Measurements from ENCODE around the gene COL1A1.

COL1A1 gene

DNA sequence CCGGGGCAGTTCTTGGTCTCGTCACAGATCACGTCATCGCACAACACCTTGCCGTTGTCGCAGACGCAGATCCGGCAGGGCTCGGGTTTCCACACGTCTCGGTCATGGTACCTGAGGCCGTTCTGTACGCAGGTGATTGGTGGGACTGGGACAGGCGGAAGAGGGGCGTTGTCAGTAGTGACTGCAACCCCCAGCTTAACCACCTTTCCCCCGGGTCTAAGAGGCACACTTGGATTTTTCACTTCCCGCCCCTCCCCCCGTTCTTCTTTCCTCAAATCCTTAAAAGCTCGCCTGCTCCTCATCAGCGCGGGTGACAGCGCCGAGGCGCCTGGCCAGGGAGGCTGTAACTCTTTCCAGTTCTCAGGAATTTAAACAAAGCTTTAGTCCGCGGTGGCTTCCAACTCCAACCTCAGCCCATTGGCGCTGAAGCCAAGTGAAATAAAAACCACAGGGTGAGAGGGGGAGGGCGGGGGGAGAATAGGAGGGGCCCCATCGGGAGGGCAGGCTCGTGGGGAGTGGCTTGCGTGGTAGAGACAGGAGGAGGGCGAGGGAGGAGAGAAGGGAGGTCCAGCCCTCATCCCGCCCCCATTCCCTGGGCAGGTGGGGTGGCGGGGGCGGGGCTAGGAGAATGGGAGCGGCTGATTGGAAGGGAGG is 1.5 kb downstream of the COL1A1 start:
- peak; percentile 67 for DNase-seq

DNA sequence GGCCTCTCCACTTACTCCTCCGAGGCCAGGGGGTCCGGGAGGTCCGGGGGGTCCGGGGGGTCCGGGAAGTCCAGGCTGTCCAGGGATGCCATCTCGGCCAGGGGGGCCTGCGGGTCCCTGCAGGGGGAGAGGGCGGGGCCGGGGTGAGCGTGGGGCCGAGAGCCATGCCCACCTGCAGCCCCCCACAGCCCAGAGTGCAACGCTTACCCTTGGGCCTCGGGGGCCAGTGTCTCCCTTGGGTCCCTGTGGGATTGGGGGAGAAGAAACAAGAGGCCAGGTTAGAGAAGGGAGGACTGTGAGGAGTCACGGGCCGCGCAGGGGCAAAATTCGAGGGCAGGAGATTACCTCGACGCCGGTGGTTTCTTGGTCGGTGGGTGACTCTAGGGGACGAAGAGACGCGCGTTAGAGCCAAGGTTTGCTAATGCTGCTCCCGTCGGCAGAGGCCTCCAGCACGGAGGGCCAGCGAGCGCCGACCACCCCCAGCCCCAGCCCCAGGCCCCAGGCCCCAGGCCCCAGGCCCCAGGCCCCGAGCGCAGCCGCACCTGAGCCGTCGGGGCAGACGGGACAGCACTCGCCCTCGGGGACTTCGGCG is 2.1 kb downstream of the COL1A1 start:
- no peak for DNase-seq

DNA sequence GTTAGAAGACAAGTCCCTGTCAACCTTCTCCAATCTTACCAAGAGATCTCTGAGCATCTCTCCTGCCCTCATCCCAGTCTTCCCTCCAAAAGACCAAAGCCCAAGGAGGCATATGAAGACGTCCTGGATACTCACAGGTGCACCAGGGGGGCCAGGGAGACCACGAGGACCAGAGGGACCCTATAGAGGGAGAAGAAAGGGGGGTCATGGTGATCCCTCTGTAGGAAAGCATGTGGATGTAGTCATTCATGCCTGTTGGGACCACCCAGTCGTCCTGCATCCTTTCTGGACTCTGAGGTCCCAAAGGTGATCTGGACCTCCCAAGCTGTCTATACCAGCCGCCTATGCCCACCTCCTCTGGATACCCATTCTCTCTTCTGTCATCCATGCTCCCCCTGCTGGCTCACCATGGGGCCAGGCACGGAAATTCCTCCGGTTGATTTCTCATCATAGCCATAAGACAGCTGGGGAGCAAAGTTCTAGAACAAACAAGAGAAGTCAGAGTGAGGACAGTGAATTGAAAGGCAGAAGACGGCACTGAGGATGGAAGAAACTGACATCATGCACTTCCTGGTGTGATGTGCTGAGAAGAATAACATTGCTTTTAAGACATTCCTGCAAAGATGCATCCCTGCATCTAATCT is 3.3 kb downstream of the COL1A1 start:
- peak; percentile 62 for DNase-seq

DNA sequence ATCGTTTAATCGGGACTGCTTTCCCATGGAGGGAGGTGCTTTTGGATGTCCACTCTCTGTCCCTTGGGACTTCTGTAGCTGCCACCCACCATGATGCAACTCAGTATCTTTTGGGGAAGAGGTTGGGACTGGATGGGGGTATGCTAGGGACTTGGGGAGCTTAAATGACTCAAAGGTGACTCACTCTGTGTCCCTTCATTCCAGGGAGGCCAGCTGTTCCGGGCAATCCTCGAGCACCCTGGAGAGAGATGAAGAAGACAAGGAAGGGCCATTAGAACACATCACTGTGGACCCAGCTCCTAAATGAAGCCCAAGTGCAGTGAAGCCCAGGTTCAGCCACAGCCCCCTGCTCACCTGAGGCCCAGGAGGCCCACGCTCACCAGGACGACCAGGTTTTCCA is 4.6 kb downstream of the COL1A1 start:
- no peak for DNase-seq

- no peak for DNase-seq
Measured at GRCh38 chr17:50196036-50196435, 5.4 kb downstream of the COL1A1 start.

- DNase-seq: no peak
Measured at GRCh38 chr17:50194934-50195865, 6.2 kb downstream of the COL1A1 start.

GRCh38 chr17:50194140-50194933 is 7.1 kb downstream of the COL1A1 start:
- DNase-seq: no peak

DNA sequence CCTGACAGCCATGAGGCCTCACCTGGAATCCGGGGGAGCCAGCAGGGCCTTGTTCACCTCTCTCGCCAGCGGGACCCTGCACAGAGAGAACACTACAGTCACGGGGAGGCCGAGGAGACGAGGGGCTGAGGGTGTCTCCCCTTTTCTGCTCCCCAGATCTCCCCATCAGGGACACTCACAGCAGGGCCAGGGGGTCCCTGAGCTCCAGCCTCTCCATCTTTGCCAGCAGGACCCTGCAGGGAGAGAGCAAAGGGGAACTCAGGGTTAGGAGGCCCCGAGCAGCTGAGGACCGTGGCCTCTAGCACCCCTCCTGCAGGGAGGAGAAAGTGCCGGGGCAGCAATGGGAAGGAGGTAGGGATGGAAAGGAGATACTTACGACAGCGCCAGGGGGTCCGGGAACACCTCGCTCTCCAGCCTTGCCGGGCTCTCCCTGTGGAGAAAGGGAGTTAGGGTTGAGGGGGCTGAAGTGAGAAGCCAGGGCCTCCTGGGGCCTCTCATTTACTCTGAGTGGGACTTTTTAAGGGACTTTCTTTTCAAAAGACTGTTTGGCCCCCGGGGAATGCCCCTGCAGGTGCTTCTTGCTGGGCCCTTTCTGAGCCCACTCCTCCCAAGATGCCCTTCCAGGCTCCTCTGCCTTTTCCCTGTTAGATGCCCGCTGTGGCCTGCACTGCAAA is 8.7 kb downstream of the COL1A1 start:
- DNase-seq: no peak

GRCh38 chr17:50192144-50192617 is 9.2 kb downstream of the COL1A1 start:
- no peak for DNase-seq

GRCh38 chr17:50191359-50192143 is 9.9 kb downstream of the COL1A1 start:
- DNase-seq: no peak

- DNase-seq: no peak
Measured at GRCh38 chr17:50190603-50191358, 10.7 kb downstream of the COL1A1 start.

- no peak for DNase-seq
Measured at GRCh38 chr17:50190293-50190602, 11.2 kb downstream of the COL1A1 start.

DNA sequence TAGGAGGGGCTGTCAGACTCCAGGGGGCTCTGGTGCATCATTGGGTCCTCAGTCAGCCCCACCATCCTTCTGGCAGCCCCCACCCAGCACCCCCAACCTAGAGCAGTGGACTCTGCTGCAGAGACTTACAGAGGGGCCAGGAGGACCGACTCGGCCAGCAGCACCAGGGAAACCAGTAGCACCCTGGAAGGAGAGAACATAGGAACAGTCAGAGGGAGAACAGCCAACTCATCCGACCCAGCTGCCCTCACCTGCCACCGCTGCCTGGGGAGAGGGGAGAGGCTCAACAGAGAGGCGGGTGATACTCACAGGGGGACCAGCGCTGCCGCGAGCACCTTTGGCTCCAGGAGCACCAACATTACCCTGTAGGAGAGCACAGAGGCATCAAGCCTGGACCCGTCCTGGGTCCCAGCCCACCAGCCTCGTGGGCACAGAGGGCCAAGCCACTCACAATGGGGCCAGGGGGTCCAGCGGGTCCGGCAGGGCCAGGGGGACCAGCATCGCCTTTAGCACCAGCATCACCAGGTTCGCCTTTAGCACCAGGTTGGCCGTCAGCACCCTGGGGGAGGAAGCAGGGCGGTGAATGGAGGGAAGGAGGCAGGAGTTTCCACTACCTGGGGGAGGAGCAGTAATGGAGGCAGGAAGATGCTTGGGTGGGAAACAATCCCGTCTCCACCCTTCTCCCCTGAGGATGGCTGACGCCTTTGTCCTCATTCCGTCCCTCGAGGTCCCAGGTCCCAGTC is 11.7 kb downstream of the COL1A1 start:
- no peak for DNase-seq

DNA sequence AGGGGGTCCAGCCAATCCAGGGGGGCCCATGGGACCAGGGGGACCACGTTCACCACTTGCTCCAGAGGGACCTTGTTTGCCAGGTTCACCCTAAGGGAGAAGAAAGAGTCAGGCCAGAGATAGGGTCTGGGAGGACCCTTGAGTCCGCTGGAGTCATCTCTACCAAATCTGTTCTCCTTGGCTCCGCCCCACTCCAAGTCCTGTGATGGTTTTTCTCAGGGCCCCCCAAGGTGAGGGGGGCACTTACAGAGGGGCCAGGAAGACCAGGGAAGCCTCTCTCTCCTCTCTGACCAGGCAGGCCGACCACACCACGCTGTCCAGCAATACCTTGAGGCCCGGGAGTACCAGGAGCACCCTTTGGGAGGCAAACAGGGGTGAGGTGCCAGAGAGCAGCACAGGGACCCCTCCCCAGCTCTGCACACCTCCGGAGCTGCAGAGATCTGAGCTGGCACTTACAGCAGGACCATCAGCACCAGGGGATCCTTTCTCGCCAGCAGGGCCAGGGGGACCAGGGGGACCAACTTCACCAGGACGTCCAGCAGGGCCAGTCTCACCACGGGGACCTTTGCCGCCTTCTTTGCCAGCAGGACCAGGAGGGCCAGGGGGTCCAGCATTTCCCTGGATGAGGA is 12.4 kb downstream of the COL1A1 start:
- DNase-seq: no peak

GRCh38 chr17:50188531-50188920 is 12.9 kb downstream of the COL1A1 start:
- no peak for DNase-seq

- DNase-seq: no peak
Measured at GRCh38 chr17:50187751-50188530, 13.5 kb downstream of the COL1A1 start.

- DNase-seq: no peak
Measured at GRCh38 chr17:50187394-50187725, 14.1 kb downstream of the COL1A1 start.

GRCh38 chr17:50186661-50187393 is 14.6 kb downstream of the COL1A1 start:
- DNase-seq: no peak

All from activated CD4-positive, alpha-beta T cell treated with anti-CD3 and anti-CD28 coated beads, Interleukin-10, Interleukin-2, amounts not matched to agents 100 ng/mL and 50 ng/mL, durations not matched to agents 16 hours and 8 hours (primary cell).